Measurements from ENCODE around the gene CYP1B1. TPM values are rescaled to one million over a fixed set of nuclear protein-coding genes. Genes with fewer than 3 reads are reported as not detected.

The CYP1B1 gene
- total RNA-seq, 1 experiment from 2014 or later = 4.2 TPM

DNA sequence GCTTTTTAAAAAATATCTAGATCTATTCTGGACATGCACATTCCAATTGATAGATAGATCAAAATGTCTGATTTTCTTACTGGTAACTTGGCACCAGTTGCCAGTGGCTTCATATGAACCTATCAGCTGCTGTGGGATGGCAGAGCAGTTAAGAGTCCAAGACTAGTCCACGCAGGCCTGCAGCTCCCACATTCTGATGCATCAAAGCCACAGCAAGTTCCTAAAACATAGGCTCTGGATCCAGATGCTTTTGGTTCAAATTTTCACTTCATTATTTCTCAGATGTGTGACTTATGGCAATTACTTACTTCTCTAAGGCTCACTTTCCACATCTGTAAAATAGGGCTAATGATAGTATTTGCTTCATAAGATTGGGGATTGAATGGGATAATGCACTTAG lies 48.0 kb upstream of the CYP1B1 start:
- no peak for DNase-seq (ENCODE audit: low spot score)
- H3K27me3 Mint-ChIP-seq (ENCODE audit: low read depth) = peaks cover 8% of the 10 kb centered on the region
- 0 out of 2 replicates have a peak, but pooled peaks cover 3% of the 10 kb centered on the region for H3K4me1 Mint-ChIP-seq
- ATAC-seq = no peak
- TF ChIP-seq NR2C2 (CRISPR knock-in tag; IDR thresholded peaks at IDR 0.05) = no peak
- TF ChIP-seq GABPB1 (CRISPR knock-in tag; IDR thresholded peaks at IDR 0.05) = no peak
- TF ChIP-seq, protein P1, sequence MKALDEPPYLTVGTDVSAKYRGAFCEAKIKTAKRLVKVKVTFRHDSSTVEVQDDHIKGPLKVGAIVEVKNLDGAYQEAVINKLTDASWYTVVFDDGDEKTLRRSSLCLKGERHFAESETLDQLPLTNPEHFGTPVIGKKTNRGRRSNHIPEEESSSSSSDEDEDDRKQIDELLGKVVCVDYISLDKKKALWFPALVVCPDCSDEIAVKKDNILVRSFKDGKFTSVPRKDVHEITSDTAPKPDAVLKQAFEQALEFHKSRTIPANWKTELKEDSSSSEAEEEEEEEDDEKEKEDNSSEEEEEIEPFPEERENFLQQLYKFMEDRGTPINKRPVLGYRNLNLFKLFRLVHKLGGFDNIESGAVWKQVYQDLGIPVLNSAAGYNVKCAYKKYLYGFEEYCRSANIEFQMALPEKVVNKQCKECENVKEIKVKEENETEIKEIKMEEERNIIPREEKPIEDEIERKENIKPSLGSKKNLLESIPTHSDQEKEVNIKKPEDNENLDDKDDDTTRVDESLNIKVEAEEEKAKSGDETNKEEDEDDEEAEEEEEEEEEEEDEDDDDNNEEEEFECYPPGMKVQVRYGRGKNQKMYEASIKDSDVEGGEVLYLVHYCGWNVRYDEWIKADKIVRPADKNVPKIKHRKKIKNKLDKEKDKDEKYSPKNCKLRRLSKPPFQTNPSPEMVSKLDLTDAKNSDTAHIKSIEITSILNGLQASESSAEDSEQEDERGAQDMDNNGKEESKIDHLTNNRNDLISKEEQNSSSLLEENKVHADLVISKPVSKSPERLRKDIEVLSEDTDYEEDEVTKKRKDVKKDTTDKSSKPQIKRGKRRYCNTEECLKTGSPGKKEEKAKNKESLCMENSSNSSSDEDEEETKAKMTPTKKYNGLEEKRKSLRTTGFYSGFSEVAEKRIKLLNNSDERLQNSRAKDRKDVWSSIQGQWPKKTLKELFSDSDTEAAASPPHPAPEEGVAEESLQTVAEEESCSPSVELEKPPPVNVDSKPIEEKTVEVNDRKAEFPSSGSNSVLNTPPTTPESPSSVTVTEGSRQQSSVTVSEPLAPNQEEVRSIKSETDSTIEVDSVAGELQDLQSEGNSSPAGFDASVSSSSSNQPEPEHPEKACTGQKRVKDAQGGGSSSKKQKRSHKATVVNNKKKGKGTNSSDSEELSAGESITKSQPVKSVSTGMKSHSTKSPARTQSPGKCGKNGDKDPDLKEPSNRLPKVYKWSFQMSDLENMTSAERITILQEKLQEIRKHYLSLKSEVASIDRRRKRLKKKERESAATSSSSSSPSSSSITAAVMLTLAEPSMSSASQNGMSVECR (CRISPR knock-in tag; IDR thresholded peaks at IDR 0.05; ENCODE audit: borderline replicate concordance) = no peak
- TF ChIP-seq IRF2 (CRISPR knock-in tag; IDR thresholded peaks at IDR 0.05; ENCODE audit: borderline replicate concordance, low read depth) = no peak
- CTCF ChIA-PET = interaction anchor here (1.1 to 1.2 kb wide), 2 partner anchors 8 to 48 kb away, joined by 4 to 9 read pairs; partner anchors contain the start of gene CYP1B1
- peaks cover 33% of the 10 kb centered on the region for H3K36me3 Mint-ChIP-seq
- H3K27ac Mint-ChIP-seq = no peak overlapping the region
- H3K4me3 Mint-ChIP-seq = no peak overlapping the region
- H3K9me3 Mint-ChIP-seq = peaks cover 39% of the 10 kb centered on the region
- POLR2A ChIA-PET = no interaction called here

DNA sequence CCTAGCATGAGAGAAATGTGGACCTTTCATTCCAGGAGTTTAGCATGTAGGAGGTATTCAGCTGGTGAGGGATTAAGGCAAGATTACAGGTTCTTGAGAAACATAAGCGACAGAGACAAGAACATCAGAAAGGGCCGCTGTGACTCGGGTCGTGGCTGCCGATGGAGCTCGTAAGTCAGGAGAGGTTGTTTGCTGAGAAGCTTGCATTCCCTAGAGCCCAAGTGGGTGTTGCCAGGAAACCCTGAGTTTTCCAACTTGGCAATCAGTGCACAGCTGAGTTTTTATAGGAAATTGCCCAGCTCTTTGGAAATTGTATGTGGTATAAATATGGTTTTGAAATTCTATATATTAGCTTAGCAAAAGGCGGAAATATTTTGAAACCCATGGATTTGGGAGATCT lies 46.4 kb upstream of the CYP1B1 start:
- Mint-ChIP-seq H3K36me3 (peaks cover 19% of the 10 kb centered on the region), H3K27me3 (ENCODE audit: low read depth) (no peaks in the 10 kb centered on the region; the same call in none of the 2 replicates), H3K27ac (no peak overlapping the region), H3K4me1 (0 out of 2 replicates have a peak, but pooled peaks cover 3% of the 10 kb centered on the region), H3K4me3 (no peak overlapping the region), H3K9me3 (peaks cover 24% of the 10 kb centered on the region)
- TF ChIP-seq CREM (CRISPR knock-in tag; IDR thresholded peaks at IDR 0.05) (no peak), JUN (CRISPR knock-in tag; IDR thresholded peaks at IDR 0.05) (no peak), MXD4 (CRISPR knock-in tag; IDR thresholded peaks at IDR 0.05; ENCODE audit: borderline replicate concordance) (no peak), HMGA2 (CRISPR knock-in tag; IDR thresholded peaks at IDR 0.05) (no peak), GTF2I (CRISPR knock-in tag; conservative IDR thresholded peaks at IDR 0.05) (no peak), EMX1 (CRISPR knock-in tag; IDR thresholded peaks at IDR 0.05) (no peak), CBFB (CRISPR knock-in tag; IDR thresholded peaks at IDR 0.05; ENCODE audit: low read depth) (no peak), NFATC4 (CRISPR knock-in tag; IDR thresholded peaks at IDR 0.05) (no peak), SMAD4 (CRISPR knock-in tag; IDR thresholded peaks at IDR 0.05) (no peak), SP1 (CRISPR knock-in tag; conservative IDR thresholded peaks at IDR 0.05) (no peak), TCF7 (CRISPR knock-in tag; IDR thresholded peaks at IDR 0.05; ENCODE audit: low read depth) (no peak)
- TF ChIP-seq, protein P2, sequence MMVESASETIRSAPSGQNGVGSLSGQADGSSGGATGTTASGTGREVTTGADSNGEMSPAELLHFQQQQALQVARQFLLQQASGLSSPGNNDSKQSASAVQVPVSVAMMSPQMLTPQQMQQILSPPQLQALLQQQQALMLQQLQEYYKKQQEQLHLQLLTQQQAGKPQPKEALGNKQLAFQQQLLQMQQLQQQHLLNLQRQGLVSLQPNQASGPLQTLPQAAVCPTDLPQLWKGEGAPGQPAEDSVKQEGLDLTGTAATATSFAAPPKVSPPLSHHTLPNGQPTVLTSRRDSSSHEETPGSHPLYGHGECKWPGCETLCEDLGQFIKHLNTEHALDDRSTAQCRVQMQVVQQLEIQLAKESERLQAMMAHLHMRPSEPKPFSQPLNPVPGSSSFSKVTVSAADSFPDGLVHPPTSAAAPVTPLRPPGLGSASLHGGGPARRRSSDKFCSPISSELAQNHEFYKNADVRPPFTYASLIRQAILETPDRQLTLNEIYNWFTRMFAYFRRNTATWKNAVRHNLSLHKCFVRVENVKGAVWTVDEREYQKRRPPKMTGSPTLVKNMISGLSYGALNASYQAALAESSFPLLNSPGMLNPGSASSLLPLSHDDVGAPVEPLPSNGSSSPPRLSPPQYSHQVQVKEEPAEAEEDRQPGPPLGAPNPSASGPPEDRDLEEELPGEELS (CRISPR knock-in tag; IDR thresholded peaks at IDR 0.05) = no peak
- TF ChIP-seq, protein P3, sequence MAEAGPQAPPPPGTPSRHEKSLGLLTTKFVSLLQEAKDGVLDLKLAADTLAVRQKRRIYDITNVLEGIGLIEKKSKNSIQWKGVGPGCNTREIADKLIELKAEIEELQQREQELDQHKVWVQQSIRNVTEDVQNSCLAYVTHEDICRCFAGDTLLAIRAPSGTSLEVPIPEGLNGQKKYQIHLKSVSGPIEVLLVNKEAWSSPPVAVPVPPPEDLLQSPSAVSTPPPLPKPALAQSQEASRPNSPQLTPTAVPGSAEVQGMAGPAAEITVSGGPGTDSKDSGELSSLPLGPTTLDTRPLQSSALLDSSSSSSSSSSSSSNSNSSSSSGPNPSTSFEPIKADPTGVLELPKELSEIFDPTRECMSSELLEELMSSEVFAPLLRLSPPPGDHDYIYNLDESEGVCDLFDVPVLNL (CRISPR knock-in tag; IDR thresholded peaks at IDR 0.05; ENCODE audit: borderline replicate concordance, low read depth) = no peak
- TF ChIP-seq, protein P4, sequence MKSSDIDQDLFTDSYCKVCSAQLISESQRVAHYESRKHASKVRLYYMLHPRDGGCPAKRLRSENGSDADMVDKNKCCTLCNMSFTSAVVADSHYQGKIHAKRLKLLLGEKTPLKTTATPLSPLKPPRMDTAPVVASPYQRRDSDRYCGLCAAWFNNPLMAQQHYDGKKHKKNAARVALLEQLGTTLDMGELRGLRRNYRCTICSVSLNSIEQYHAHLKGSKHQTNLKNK (CRISPR knock-in tag; IDR thresholded peaks at IDR 0.05) = no peak
- TF ChIP-seq, protein P5, sequence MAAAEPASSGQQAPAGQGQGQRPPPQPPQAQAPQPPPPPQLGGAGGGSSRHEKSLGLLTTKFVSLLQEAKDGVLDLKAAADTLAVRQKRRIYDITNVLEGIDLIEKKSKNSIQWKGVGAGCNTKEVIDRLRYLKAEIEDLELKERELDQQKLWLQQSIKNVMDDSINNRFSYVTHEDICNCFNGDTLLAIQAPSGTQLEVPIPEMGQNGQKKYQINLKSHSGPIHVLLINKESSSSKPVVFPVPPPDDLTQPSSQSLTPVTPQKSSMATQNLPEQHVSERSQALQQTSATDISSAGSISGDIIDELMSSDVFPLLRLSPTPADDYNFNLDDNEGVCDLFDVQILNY (CRISPR knock-in tag; IDR thresholded peaks at IDR 0.05) = no peak
- ChIA-PET CTCF (interaction anchor here (1.2 to 3.4 kb wide), 2 partner anchors 46 to 124 kb away, joined by 3 to 16 read pairs; partner anchors contain the start of gene CYP1B1), POLR2A (no interaction called here)
- ATAC-seq = no peak
- no peak for DNase-seq (ENCODE audit: low spot score)

Measured in WTC11 (cell line).